ENCODE measurements around the gene ADAT3.

ADAT3 gene

GRCh38 chr19:1906985-1907562 is 1.9 kb downstream of the ADAT3 start:
- no peak overlapping the region for H3K4me3 ChIP-seq (ENCODE audit: low read length)
- no peak for DNase-seq (ENCODE audit: low read depth)
- TF ChIP-seq CTCF (conservative IDR thresholded peaks at IDR 0.05; ENCODE audit: low read depth, low read length), result no peak

GRCh38 chr19:1907563-1908363 is 2.6 kb downstream of the ADAT3 start:
- no peak for DNase-seq (ENCODE audit: low read depth)
- no peak overlapping the region for H3K4me3 ChIP-seq (ENCODE audit: low read length)
- no peak for TF ChIP-seq CTCF (conservative IDR thresholded peaks at IDR 0.05; ENCODE audit: low read depth, low read length)

GRCh38 chr19:1908364-1908678 is 3.1 kb downstream of the ADAT3 start:
- DNase-seq (ENCODE audit: low read depth), result no peak
- no peak for TF ChIP-seq CTCF (conservative IDR thresholded peaks at IDR 0.05; ENCODE audit: low read depth, low read length)
- H3K4me3 ChIP-seq (ENCODE audit: low read length), result no peak overlapping the region

- no peak overlapping the region for H3K4me3 ChIP-seq (ENCODE audit: low read length)
- DNase-seq (ENCODE audit: low read depth), result no peak
- TF ChIP-seq CTCF (conservative IDR thresholded peaks at IDR 0.05; ENCODE audit: low read depth, low read length), result no peak
These were observed 4.5 kb downstream of the ADAT3 start for GRCh38 chr19:1909761-1910080.

- no peak overlapping the region for H3K4me3 ChIP-seq (ENCODE audit: low read length)
- TF ChIP-seq CTCF (conservative IDR thresholded peaks at IDR 0.05; ENCODE audit: low read depth, low read length), result no peak
- no peak for DNase-seq (ENCODE audit: low read depth)
These were observed 5.0 kb downstream of the ADAT3 start for GRCh38 chr19:1910177-1910576.

- no peak for DNase-seq (ENCODE audit: low read depth)
- no peak overlapping the region for H3K4me3 ChIP-seq (ENCODE audit: low read length)
- no peak for TF ChIP-seq CTCF (conservative IDR thresholded peaks at IDR 0.05; ENCODE audit: low read depth, low read length)
These were observed 5.9 kb downstream of the ADAT3 start for GRCh38 chr19:1911098-1911497.

GRCh38 chr19:1911995-1912394 is 6.8 kb downstream of the ADAT3 start:
- no peak for DNase-seq (ENCODE audit: low read depth)
- H3K4me3 ChIP-seq (ENCODE audit: low read length), result no peak overlapping the region
- no peak for TF ChIP-seq CTCF (conservative IDR thresholded peaks at IDR 0.05; ENCODE audit: low read depth, low read length)

All from retinal pigment epithelial cell (primary cell).